Ovary (tissue), 3 donors: ENCODE results near the gene ERAL1.

Experiments used
- CTCF ChIP-seq, 3 donors: fragments of 450-650 bp in 2 of 3; fragments of 200-600 bp in 1 of 3; IDR thresholded peaks; one replicate each; pipeline versions ENCODE4 v1.5.1 to v1.8.0; 2016 to 2022; ENCODE audit warnings: antibody characterized with exemption in 3 of 3, mild to moderate bottlenecking in 1 of 3
- EP300 ChIP-seq: sonication (generic); formaldehyde crosslinking; IDR thresholded peaks from one replicate; pipeline ENCODE4 v1.6.1; 2017; ENCODE audit warnings: antibody characterized with exemption
- donor health status: DM: no; HTN: no; CAD: no.

GRCh38 chr17:28811651-28812090 is 43.1 kb upstream of the ERAL1 start:
- TF ChIP-seq CTCF (IDR thresholded peaks at IDR 0.05) (no peak), EP300 (no peak)
